Activated CD4-positive, alpha-beta T cell treated with anti-CD3 and anti-CD28 coated beads, Interleukin-10, Interleukin-2, amounts not matched to agents 100 ng/mL and 50 ng/mL, durations not matched to agents 16 hours and 8 hours (primary cell): ENCODE results near the gene FIBP.

ENCODE experiments used
- DNase-seq: peaks from one replicate; pipeline ENCODE4 v3.0.0-alpha.2; 2020

Gene FIBP

GRCh38 chr11:65912845-65913244 lies 24.6 kb upstream of the FIBP start:
- no peak for DNase-seq

- no peak for DNase-seq
Observed at GRCh38 chr11:65911682-65912568, 23.7 kb upstream of the FIBP start.

- no peak for DNase-seq
Observed at GRCh38 chr11:65907878-65908277, 19.6 kb upstream of the FIBP start.

GRCh38 chr11:65906602-65907001 lies 18.3 kb upstream of the FIBP start:
- no peak for DNase-seq

GRCh38 chr11:65903715-65904114 lies 15.4 kb upstream of the FIBP start:
- DNase-seq: no peak

- no peak for DNase-seq
Observed at GRCh38 chr11:65903068-65903481, 14.8 kb upstream of the FIBP start.

GRCh38 chr11:65900899-65901180 lies 12.6 kb upstream of the FIBP start:
- DNase-seq: no peak

GRCh38 chr11:65900125-65900898 lies 12.0 kb upstream of the FIBP start, which contains the start of gene FOSL1:
TSS of gene FOSL1 (minus strand) at chr11:65900388. CDS start at chr11:65900339, 49 bp downstream.
- DNase-seq: peak; percentile 96

GRCh38 chr11:65899356-65900124 lies 11.3 kb upstream of the FIBP start:
- peak; percentile 82 for DNase-seq

- no peak for DNase-seq
Observed at GRCh38 chr11:65898656-65899355, 10.5 kb upstream of the FIBP start.

- DNase-seq: peak; percentile 54
Observed at GRCh38 chr11:65897020-65897471, 8.8 kb upstream of the FIBP start.

GRCh38 chr11:65896034-65896999 lies 8.0 kb upstream of the FIBP start:
- DNase-seq: no peak

- no peak for DNase-seq
Observed at GRCh38 chr11:65895482-65895981, 7.3 kb upstream of the FIBP start.

- DNase-seq: peak; percentile 69
Observed at GRCh38 chr11:65894034-65894591, 5.8 kb upstream of the FIBP start.

GRCh38 chr11:65892661-65893317 lies 4.5 kb upstream of the FIBP start:
- DNase-seq: no peak

GRCh38 chr11:65892137-65892540 lies 3.9 kb upstream of the FIBP start:
- peak; percentile 49 for DNase-seq

GRCh38 chr11:65891219-65892136 lies 3.2 kb upstream of the FIBP start:
- peak; percentile 60 for DNase-seq

- peak; percentile 100 for DNase-seq
Observed at GRCh38 chr11:65890324-65891218, 2.3 kb upstream of the FIBP start, which contains the start of gene CCDC85B. TSS of gene CCDC85B (plus strand) at chr11:65890673. CDS start at chr11:65890784, 111 bp downstream.
